ENCODE measurements around the gene UTP25.

DNA sequence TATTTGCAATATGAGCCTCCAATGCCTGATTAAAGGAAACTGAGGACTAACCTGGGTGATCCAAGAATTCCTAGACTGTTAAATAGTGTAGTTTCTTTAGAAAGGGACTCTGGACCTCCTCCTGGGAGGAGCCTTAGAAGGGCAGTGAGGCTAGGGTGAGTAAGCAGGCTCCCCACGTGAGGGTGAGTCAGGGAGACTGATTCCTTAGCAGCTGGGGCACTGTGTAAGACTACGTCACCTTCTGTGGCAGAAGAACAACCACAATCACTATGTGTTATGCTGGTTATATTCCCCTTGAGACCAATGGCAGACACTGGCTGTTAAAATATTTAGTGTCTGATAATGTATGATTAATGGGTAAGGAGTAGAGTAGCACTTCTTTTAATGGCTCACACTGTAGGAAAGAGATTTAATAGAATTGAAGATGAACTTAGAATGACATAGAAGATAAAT lies 56.9 kb downstream of the UTP25 start:
- TF ChIP-seq, protein P1, sequence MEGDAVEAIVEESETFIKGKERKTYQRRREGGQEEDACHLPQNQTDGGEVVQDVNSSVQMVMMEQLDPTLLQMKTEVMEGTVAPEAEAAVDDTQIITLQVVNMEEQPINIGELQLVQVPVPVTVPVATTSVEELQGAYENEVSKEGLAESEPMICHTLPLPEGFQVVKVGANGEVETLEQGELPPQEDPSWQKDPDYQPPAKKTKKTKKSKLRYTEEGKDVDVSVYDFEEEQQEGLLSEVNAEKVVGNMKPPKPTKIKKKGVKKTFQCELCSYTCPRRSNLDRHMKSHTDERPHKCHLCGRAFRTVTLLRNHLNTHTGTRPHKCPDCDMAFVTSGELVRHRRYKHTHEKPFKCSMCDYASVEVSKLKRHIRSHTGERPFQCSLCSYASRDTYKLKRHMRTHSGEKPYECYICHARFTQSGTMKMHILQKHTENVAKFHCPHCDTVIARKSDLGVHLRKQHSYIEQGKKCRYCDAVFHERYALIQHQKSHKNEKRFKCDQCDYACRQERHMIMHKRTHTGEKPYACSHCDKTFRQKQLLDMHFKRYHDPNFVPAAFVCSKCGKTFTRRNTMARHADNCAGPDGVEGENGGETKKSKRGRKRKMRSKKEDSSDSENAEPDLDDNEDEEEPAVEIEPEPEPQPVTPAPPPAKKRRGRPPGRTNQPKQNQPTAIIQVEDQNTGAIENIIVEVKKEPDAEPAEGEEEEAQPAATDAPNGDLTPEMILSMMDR (IDR thresholded peaks at IDR 0.05) = no peak
- no peak for TF ChIP-seq POLR2A (IDR thresholded peaks at IDR 0.05)

Measured in tibial nerve (tissue), 3 donors.